ENCODE measurements around the gene PHC3. TPM values are rescaled to one million over a fixed set of nuclear protein-coding genes. Genes with fewer than 3 reads are reported as not detected.
"Not testable (repeated sequence)": the region's sequence is repeated elsewhere in the genome, so short reads cannot be mapped to it uniquely, and the experiment has no call there.

PHC3 gene
- total RNA-seq, 2 donors from 2014 or later = 22.9 to 27.5 TPM

- DNase-seq = no peak
- Histone ChIP-seq H3K4me3 (ENCODE audit: low read length) (no peak overlapping the region), H3K4me1 (ENCODE audit: control insufficient read depth, insufficient read depth, low read length) (no peaks in the 10 kb centered on the region), H3K36me3 (ENCODE audit: control insufficient read depth, insufficient read depth, low read length) (no peaks in the 10 kb centered on the region), H3K9me3 (ENCODE audit: control insufficient read depth, low read length) (peaks cover 6% of the 10 kb centered on the region), H3K27me3 (ENCODE audit: control insufficient read depth, insufficient read depth, low read length, poor library complexity, severe bottlenecking) (no peaks in the 10 kb centered on the region), H3K9ac (ENCODE audit: extremely low read depth, low read length, poor library complexity, severe bottlenecking) (no peak overlapping the region), H3K27ac (ENCODE audit: low read depth, low read length) (no peak overlapping the region)
- WGBS, 2 experiments (ENCODE audit: insufficient coverage in 1 of 2, insufficient read length in 1 of 2) = 100% methylated on average over 1 of the region's 1 CpG
- H3K27me3 Mint-ChIP-seq (ENCODE audit: insufficient read depth) = no peaks in the 10 kb centered on the region
- H3K4me1 Mint-ChIP-seq = no peaks in the 10 kb centered on the region
- peaks cover 13% of the 10 kb centered on the region for H3K9me3 Mint-ChIP-seq
- TF ChIP-seq CTCF (conservative IDR thresholded peaks at IDR 0.05) = no peak
- no peak overlapping the region for H3K4me3 Mint-ChIP-seq
- H3K36me3 Mint-ChIP-seq (ENCODE audit: low read depth) = no peaks in the 10 kb centered on the region
- no peak overlapping the region for H3K27ac Mint-ChIP-seq
These were observed 30.1 kb upstream of the PHC3 start for GRCh38 chr3:170211668-170212067.

- WGBS, 2 experiments (ENCODE audit: insufficient coverage in 1 of 2, insufficient read length in 1 of 2) = 65 to 80% methylated on average over 5 to 6 of the region's 6 CpGs
- no peak overlapping the region for H3K27ac ChIP-seq (ENCODE audit: low read depth, low read length)
- Mint-ChIP-seq H3K27ac (no peak overlapping the region), H3K4me1 (peaks cover 5% of the 10 kb centered on the region), H3K4me3 (no peak overlapping the region), H3K36me3 (ENCODE audit: low read depth) (no peaks in the 10 kb centered on the region), H3K27me3 (ENCODE audit: insufficient read depth) (no peaks in the 10 kb centered on the region), H3K9me3 (peaks cover 11% of the 10 kb centered on the region)
- H3K4me1 ChIP-seq (ENCODE audit: control insufficient read depth, insufficient read depth, low read length) = peaks cover 4% of the 10 kb centered on the region
- H3K9ac ChIP-seq (ENCODE audit: extremely low read depth, low read length, poor library complexity, severe bottlenecking) = no peak overlapping the region
- no peak for DNase-seq
- no peaks in the 10 kb centered on the region for H3K27me3 ChIP-seq (ENCODE audit: control insufficient read depth, insufficient read depth, low read length, poor library complexity, severe bottlenecking)
- no peak overlapping the region for H3K4me3 ChIP-seq (ENCODE audit: low read length)
- no peak for TF ChIP-seq CTCF (conservative IDR thresholded peaks at IDR 0.05)
- no peaks in the 10 kb centered on the region for H3K36me3 ChIP-seq (ENCODE audit: control insufficient read depth, insufficient read depth, low read length)
- peaks cover 6% of the 10 kb centered on the region for H3K9me3 ChIP-seq (ENCODE audit: control insufficient read depth, low read length)
These were observed 26.2 kb upstream of the PHC3 start for GRCh38 chr3:170207717-170208116.

GRCh38 chr3:170206164-170206762, 24.7 kb upstream of the PHC3 start:
- not testable (repeated sequence) for H3K9me3 Mint-ChIP-seq; H3K27me3 Mint-ChIP-seq (ENCODE audit: insufficient read depth); H3K4me3 ChIP-seq (ENCODE audit: low read length); H3K4me1 ChIP-seq (ENCODE audit: control insufficient read depth, insufficient read depth, low read length); H3K36me3 Mint-ChIP-seq (ENCODE audit: low read depth); H3K4me3 Mint-ChIP-seq; H3K27ac ChIP-seq (ENCODE audit: low read depth, low read length); H3K9ac ChIP-seq (ENCODE audit: extremely low read depth, low read length, poor library complexity, severe bottlenecking); H3K27me3 ChIP-seq (ENCODE audit: control insufficient read depth, insufficient read depth, low read length, poor library complexity, severe bottlenecking); H3K4me1 Mint-ChIP-seq; DNase-seq; H3K36me3 ChIP-seq (ENCODE audit: control insufficient read depth, insufficient read depth, low read length); H3K9me3 ChIP-seq (ENCODE audit: control insufficient read depth, low read length); H3K27ac Mint-ChIP-seq
- WGBS, 2 experiments (ENCODE audit: insufficient coverage in 1 of 2, insufficient read length in 1 of 2) = 93 to 96% methylated on average over 7 to 11 of the region's 11 CpGs

GRCh38 chr3:170205302-170205701, 23.8 kb upstream of the PHC3 start:
- peaks cover 5% of the 10 kb centered on the region for H3K4me1 Mint-ChIP-seq
- 97 to 100% methylated on average over 1 to 2 of the region's 2 CpGs for WGBS, 2 experiments (ENCODE audit: insufficient coverage in 1 of 2, insufficient read length in 1 of 2)

More at GRCh38 chr3:170205302-170205701, 23.8 kb upstream of the PHC3 start:
- H3K27ac Mint-ChIP-seq = no peak overlapping the region
- Histone ChIP-seq H3K4me3 (ENCODE audit: low read length) (no peak overlapping the region), H3K36me3 (ENCODE audit: control insufficient read depth, insufficient read depth, low read length) (no peaks in the 10 kb centered on the region), H3K9me3 (ENCODE audit: control insufficient read depth, low read length) (no peaks in the 10 kb centered on the region), H3K27ac (ENCODE audit: low read depth, low read length) (no peak overlapping the region), H3K27me3 (ENCODE audit: control insufficient read depth, insufficient read depth, low read length, poor library complexity, severe bottlenecking) (no peaks in the 10 kb centered on the region), H3K9ac (ENCODE audit: extremely low read depth, low read length, poor library complexity, severe bottlenecking) (no peak overlapping the region), H3K4me1 (ENCODE audit: control insufficient read depth, insufficient read depth, low read length) (peaks cover 4% of the 10 kb centered on the region)
- no peak for DNase-seq
- no peaks in the 10 kb centered on the region for H3K27me3 Mint-ChIP-seq (ENCODE audit: insufficient read depth)
- H3K4me3 Mint-ChIP-seq = no peak overlapping the region
- no peaks in the 10 kb centered on the region for H3K36me3 Mint-ChIP-seq (ENCODE audit: low read depth)
- no peak for TF ChIP-seq CTCF (conservative IDR thresholded peaks at IDR 0.05)
- peaks cover 2% of the 10 kb centered on the region for H3K9me3 Mint-ChIP-seq
